HFFc6 (cell line): ENCODE data around the gene PHLDB2. TPM values are rescaled to one million over a fixed set of nuclear protein-coding genes. Genes with fewer than 3 reads are reported as not detected.

Experiments used
- DNase-seq: peaks from one replicate; pipeline ENCODE4 v3.0.0-alpha.2; 2018
- H3K27ac Mint-ChIP-seq: 2 replicates; pipeline ENCODE4 v1.8.0; 2020; ENCODE audit warnings: mild to moderate bottlenecking, mixed read lengths
- H3K27me3 Mint-ChIP-seq: 2 replicates; pipeline ENCODE4 v1.8.0; 2021; ENCODE audit warnings: mild to moderate bottlenecking, moderate library complexity, mixed read lengths; ENCODE audit not compliant: insufficient read depth
- H3K36me3 Mint-ChIP-seq: 2 replicates; pipeline ENCODE4 v1.8.0; 2021; ENCODE audit warnings: low read depth, mixed read lengths
- H3K4me1 Mint-ChIP-seq: 2 replicates; pipeline ENCODE4 v1.8.0; 2020; ENCODE audit warnings: low read depth, mixed read lengths
- H3K4me3 Mint-ChIP-seq: 2 replicates; pipeline ENCODE4 v1.8.0; 2020; ENCODE audit warnings: mild to moderate bottlenecking, moderate library complexity, mixed read lengths
- H3K9me3 Mint-ChIP-seq: 2 replicates; pipeline ENCODE4 v1.8.0; 2020; ENCODE audit warnings: mild to moderate bottlenecking, mixed read lengths
- CTCF ChIP-seq: fragments of 200-600 bp; sonication (generic); IDR thresholded peaks from 2 replicates; pipeline ENCODE4 v1.5.0; 2021; ENCODE audit warnings: antibody characterized with exemption, mild to moderate bottlenecking
- total RNA-seq, 6 experiments: library from RNA; stranded (reverse); fragmentation: NEBNext Ultra II Directional; extraction: Animal tissue kit (Norgen Biotek cat#: 25700); gene quantifications; 2 replicates in 1 of 6; 3 replicates in 5 of 6; pipeline ENCODE4 v1.2.3, GENCODE V29; 2021

Gene PHLDB2
- total RNA-seq, 6 experiments from 2014 or later: 35.4 to 55.9 (median 37.6) TPM

- no peak for TF ChIP-seq CTCF
- H3K4me1 Mint-ChIP-seq: peaks cover 29% of the 10 kb centered on the region
- no peaks in the 10 kb centered on the region; the same call in 1 of the 2 replicates for H3K27me3 Mint-ChIP-seq
- no peak overlapping the region for H3K4me3 Mint-ChIP-seq
- no peak for DNase-seq
- no peak overlapping the region for H3K27ac Mint-ChIP-seq
- H3K9me3 Mint-ChIP-seq: no peaks in the 10 kb centered on the region
- H3K36me3 Mint-ChIP-seq: no peaks in the 10 kb centered on the region
These were observed 153.3 kb downstream of the PHLDB2 start for GRCh38 chr3:112012205-112012992.

- H3K27me3 Mint-ChIP-seq: no peaks in the 10 kb centered on the region; the same call in 1 of the 2 replicates
- H3K4me3 Mint-ChIP-seq: no peak overlapping the region
- peak; percentile 70 for DNase-seq
- H3K9me3 Mint-ChIP-seq: no peaks in the 10 kb centered on the region
- no peaks in the 10 kb centered on the region for H3K36me3 Mint-ChIP-seq
- no peak overlapping the region for H3K27ac Mint-ChIP-seq
- peaks cover 20% of the 10 kb centered on the region for H3K4me1 Mint-ChIP-seq
- TF ChIP-seq CTCF: peak; percentile 83
These were observed 154.2 kb downstream of the PHLDB2 start for GRCh38 chr3:112013058-112013783.

GRCh38 chr3:112013784-112014143 lies 154.7 kb downstream of the PHLDB2 start:
- no peak overlapping the region for H3K4me3 Mint-ChIP-seq
- TF ChIP-seq CTCF: peak; percentile 16; the same call in 1 of the 2 replicates
- no peak overlapping the region for H3K27ac Mint-ChIP-seq
- H3K36me3 Mint-ChIP-seq: no peaks in the 10 kb centered on the region
- H3K27me3 Mint-ChIP-seq: no peaks in the 10 kb centered on the region; the same call in 1 of the 2 replicates
- H3K9me3 Mint-ChIP-seq: no peaks in the 10 kb centered on the region
- peaks cover 15% of the 10 kb centered on the region for H3K4me1 Mint-ChIP-seq
- no peak for DNase-seq

GRCh38 chr3:112017091-112017490 lies 158.0 kb downstream of the PHLDB2 start:
- DNase-seq: no peak
- Mint-ChIP-seq H3K9me3 (no peaks in the 10 kb centered on the region), H3K4me1 (peaks cover 20% of the 10 kb centered on the region)

DNA sequence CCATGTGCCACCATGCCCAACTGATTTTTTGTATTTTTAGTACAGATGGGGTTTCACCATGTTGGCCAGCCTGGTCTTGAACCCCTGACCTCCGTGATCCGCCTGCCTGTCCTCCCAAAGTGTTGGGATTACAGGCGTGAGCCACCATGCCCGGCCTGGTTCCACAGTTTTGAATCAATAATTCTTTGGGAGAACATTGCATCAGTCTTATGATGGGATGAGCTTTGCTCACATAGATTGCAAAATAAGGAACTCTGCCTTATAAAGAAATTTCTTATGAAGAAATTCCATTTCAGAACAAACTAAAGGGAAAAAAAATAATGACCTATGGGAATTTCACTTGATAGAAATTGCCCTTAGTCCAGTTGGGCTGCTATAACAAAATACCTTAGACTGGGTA lies 159.6 kb downstream of the PHLDB2 start:
- Mint-ChIP-seq H3K4me1 (0 out of 2 replicates have a peak, but pooled peaks cover 6% of the 10 kb centered on the region), H3K9me3 (no peaks in the 10 kb centered on the region), H3K36me3 (peaks cover 5% of the 10 kb centered on the region; the same call in 1 of the 2 replicates), H3K27ac (no peak overlapping the region), H3K4me3 (no peak overlapping the region), H3K27me3 (no peaks in the 10 kb centered on the region; the same call in 1 of the 2 replicates)
- TF ChIP-seq CTCF: no peak
- no peak for DNase-seq

More at GRCh38 chr3:112017091-112017490, 158.0 kb downstream of the PHLDB2 start:
- no peak overlapping the region for H3K4me3 Mint-ChIP-seq
- H3K27me3 Mint-ChIP-seq: no peaks in the 10 kb centered on the region; the same call in 1 of the 2 replicates
- H3K36me3 Mint-ChIP-seq: peaks cover 5% of the 10 kb centered on the region; the same call in 1 of the 2 replicates
- no peak for TF ChIP-seq CTCF
- H3K27ac Mint-ChIP-seq: no peak overlapping the region
